K562 (cell line): ENCODE results near the gene RAB3GAP1. TPM values are rescaled to one million over a fixed set of nuclear protein-coding genes. Genes with fewer than 3 reads are reported as not detected.

Experiments used
- ATAC-seq: fragments of 200-7000 bp; cut with Tn5 transposase; 3 replicates; pipeline ENCODE4 v1.9.1; 2020; ENCODE audit warnings: moderate library complexity
- BruUV-seq: library from RNA; stranded (reverse); fragments of 400-500 nt; replicated peaks from 2 replicates; lab custom pipeline; 2021; lab: Mats Ljungman, UMichigan
- CTCF ChIA-PET: fragments of 300-600 bp; formaldehyde crosslinking; extraction: SDS; loops from one replicate; lab custom pipeline; 2021; ENCODE audit warnings: low intra/inter-chr PET ratio; lab: Yijun Ruan, JAX
- POLR2A ChIA-PET: fragments of 300-600, 350-650 bp; sonication (Branson Sonifier 250); formaldehyde crosslinking; extraction: SDS; loops from one replicate; lab custom pipeline; 2021; ENCODE audit warnings: antibody characterized with exemption, inconsistent platforms; lab: Yijun Ruan, JAX
- DNase-seq, 4 experiments: peaks; one replicate each; pipeline versions ENCODE4 v3.0.0 to v3.0.0-alpha.2; 2011 to 2018; ENCODE audit warnings: low spot score in 3 of 4, mixed read lengths in 3 of 4; ENCODE audit errors: extremely low read depth in 1 of 4
- FAIRE-seq: peaks from 2 replicates; lab custom pipeline; 2011; peaks lifted over from hg19 to GRCh38; lab: Jason Lieb, UNC
- H2AFZ ChIP-seq: 2 replicates; pipeline ENCODE4 v1.6.0; 2011; ENCODE audit warnings: low read depth, low read length, control low read depth, inconsistent platforms
- H3K27ac ChIP-seq: fragments of 200-600 bp; 3 replicates; pipeline ENCODE4 v1.8.0; 2011; ENCODE audit warnings: low read depth, mild to moderate bottlenecking, control low read depth, inconsistent platforms, low read length, moderate library complexity, mixed read lengths; ENCODE audit errors: extremely low read depth
- H3K27me3 ChIP-seq, 2 experiments: fragments of 300-600 bp in 1 of 2; 2 replicates in 1 of 2; 3 replicates in 1 of 2; pipeline versions ENCODE4 v1.6.0 to v1.8.0; 2011; ENCODE audit warnings: inconsistent platforms in 2 of 2, low read length in 2 of 2, mild to moderate bottlenecking in 1 of 2, mixed read lengths in 1 of 2, moderate library complexity in 1 of 2; ENCODE audit not compliant: control insufficient read depth in 2 of 2, insufficient read depth in 2 of 2
- H3K36me3 ChIP-seq: fragments of 300-600 bp; 3 replicates; pipeline ENCODE4 v1.8.0; 2011; ENCODE audit warnings: mild to moderate bottlenecking, low read length, inconsistent platforms; ENCODE audit not compliant: control insufficient read depth, insufficient read depth
- H3K4me1 ChIP-seq, 2 experiments: fragments of 200-600 bp in 1 of 2; replicated peaks in 1 of 2; 2 replicates in 1 of 2; 3 replicates in 1 of 2; pipeline versions ENCODE4 v1.5.1 to v1.8.0; 2011; ENCODE audit warnings: inconsistent platforms in 2 of 2, low read length in 2 of 2, mild to moderate bottlenecking in 1 of 2, mixed read lengths in 1 of 2, moderate library complexity in 1 of 2; ENCODE audit not compliant: control insufficient read depth in 2 of 2, insufficient read depth in 2 of 2
- H3K4me2 ChIP-seq: 2 replicates; pipeline ENCODE4 v1.6.1; 2011; ENCODE audit warnings: low read length, control low read depth, inconsistent platforms, mixed read lengths; ENCODE audit not compliant: insufficient read depth
- H3K4me3 ChIP-seq: fragments of 200-600 bp; sonication (generic), shearing (Covaris generic); 2 replicates; pipeline ENCODE4 v1.5.1; 2016; ENCODE audit warnings: control low read depth, inconsistent platforms
- H3K79me2 ChIP-seq: fragments of 200-600 bp; 3 replicates; pipeline ENCODE4 v1.8.0; 2011; ENCODE audit warnings: low read length, inconsistent platforms; ENCODE audit not compliant: control insufficient read depth, insufficient read depth
- H3K9ac ChIP-seq, 2 experiments: 2 replicates each; pipeline versions ENCODE4 v1.6.0 to v1.6.1; 2011; ENCODE audit warnings: low read depth in 2 of 2, low read length in 2 of 2, control low read depth in 1 of 2, inconsistent platforms in 1 of 2, mild to moderate bottlenecking in 1 of 2, mixed read lengths in 1 of 2; ENCODE audit not compliant: insufficient read depth in 1 of 2
- H3K9me1 ChIP-seq: one replicate; pipeline ENCODE4 v1.6.0; 2011; ENCODE audit warnings: inconsistent platforms, mild to moderate bottlenecking, low read length, moderate library complexity; ENCODE audit not compliant: control insufficient read depth, insufficient read depth
- H3K9me3 ChIP-seq: replicated peaks from 2 replicates; pipeline ENCODE4 v1.5.1; 2011; ENCODE audit warnings: low read depth, low read length, inconsistent platforms; ENCODE audit not compliant: control insufficient read depth, insufficient read depth
- H4K20me1 ChIP-seq: replicated peaks from 2 replicates; pipeline ENCODE4 v1.6.1; 2011; ENCODE audit warnings: low read length, inconsistent platforms, mixed read lengths; ENCODE audit not compliant: control insufficient read depth, insufficient read depth
- CTCF ChIP-seq, 3 experiments: IDR thresholded peaks in 2 of 3; conservative IDR thresholded peaks in 1 of 3; 2 replicates each; pipeline ENCODE4 v1.5.1; 2011 to 2012; ENCODE audit warnings: low read length in 3 of 3, mild to moderate bottlenecking in 3 of 3, control low read depth in 2 of 3, improper control_type of control experiment in 1 of 3, inconsistent platforms in 1 of 3, low read depth in 1 of 3, mixed read lengths in 1 of 3, moderate library complexity in 1 of 3; ENCODE audit not compliant: insufficient read depth in 2 of 3
- HOXB6 ChIP-seq: fragments of 250-450 bp; sonication (Bioruptor Pico); IDR thresholded peaks from 2 replicates; pipeline ENCODE4 v1.5.1; 2022; ENCODE audit warnings: mild to moderate bottlenecking, borderline replicate concordance
- KHSRP ChIP-seq: fragments of 450-650 bp; IDR thresholded peaks from 2 replicates; pipeline ENCODE4 v1.6.1; 2017
- MBD1 ChIP-seq: fragments of 250-450 bp; sonication (Bioruptor Pico); IDR thresholded peaks from 2 replicates; pipeline ENCODE4 v1.8.0; 2022; ENCODE audit warnings: inconsistent platforms
- PATZ1 ChIP-seq: fragments of 250-450 bp; sonication (Bioruptor Pico); IDR thresholded peaks from 2 replicates; pipeline ENCODE4 v1.5.0; 2020; ENCODE audit warnings: mild to moderate bottlenecking, borderline replicate concordance
- SRSF7 ChIP-seq: fragments of 200-400 bp; formaldehyde crosslinking; optimal IDR thresholded peaks from 2 replicates; pipeline ENCODE3; 2017; ENCODE audit warnings: mild to moderate bottlenecking, low read depth, low read length
- TEAD2 ChIP-seq: fragments of 450-650 bp; IDR thresholded peaks from 2 replicates; pipeline ENCODE4 v1.6.1; 2016; ENCODE audit warnings: missing genetic modification characterization, control low read depth, missing compliant biosample characterization
- ZFP30 ChIP-seq: fragments of 250-450 bp; sonication (Bioruptor Pico); IDR thresholded peaks from 2 replicates; pipeline ENCODE4 v1.8.0; 2022; ENCODE audit warnings: moderate library complexity, mild to moderate bottlenecking, inconsistent platforms, borderline replicate concordance
- ZNF445 ChIP-seq: fragments of 250-450 bp; sonication (Bioruptor Pico); IDR thresholded peaks from 2 replicates; pipeline ENCODE4 v1.4.0; 2020; ENCODE audit warnings: low read depth, mild to moderate bottlenecking, moderate library complexity
- WGBS: fragments of 100-300 bp; shearing (Covaris generic); methylation state at CpG from one replicate; pipeline ENCODE4 v1.1.6; 2016; ENCODE audit warnings: low coverage, mixed read lengths; ENCODE audit not compliant: insufficient coverage; ENCODE audit errors: missing lambda C conversion rate; 5-methylcytosine and 5-hydroxymethylcytosine counted together
- in situ Hi-C: fragments of 300-500 bp; cut with MboI; formaldehyde crosslinking; loops from 4 replicates; pipeline ENCODE4 v1.15.0; 2018; ENCODE audit warnings: inconsistent platforms, mixed read lengths
- intact Hi-C: fragments of 100-400 bp; cut with micrococcal nuclease; formaldehyde crosslinking; loops from 2 replicates; pipeline ENCODE4 v1.14.2; 2022
- polyA plus RNA-seq, 8 experiments: library from polyadenylated mRNA; depleted of rRNA in 4 of 8; stranded (reverse) in 5 of 8; unstranded in 3 of 8; fragments of >200 nt; fragmentation: Nextera tagmentation in 2 of 8; fragmentation: Illumina TruSeq in 1 of 8; extraction: Ambion mirVana in 2 of 8; extraction: Trizol in 1 of 8; gene quantifications; 2 replicates each; pipeline versions ENCODE4 v1.2.1 to v1.2.3, GENCODE V29; 2011 to 2014; ENCODE audit warnings: inconsistent platforms in 1 of 8, missing spikeins in 1 of 8
- total RNA-seq, 7 experiments: library from RNA; depleted of rRNA in 6 of 7; stranded (reverse); fragments of >200 nt in 6 of 7; fragmentation: Illumina TruSeq in 2 of 7; extraction: Trizol in 2 of 7; gene quantifications; 2 replicates each; pipeline versions ENCODE4 v1.2.1 to v1.2.3, GENCODE V29; 2011 to 2021; ENCODE audit warnings: low replicate concordance in 1 of 7
- TF ChIP-seq, protein P1 (sequence below): sonication (generic); formaldehyde crosslinking; IDR thresholded peaks from 2 replicates; pipeline ENCODE4 v1.8.0; 2022; ENCODE audit warnings: missing genetic modification reagents, mild to moderate bottlenecking, borderline replicate concordance
- TF ChIP-seq, protein P2 (sequence below): fragments of 250-450 bp; sonication (Bioruptor Pico); IDR thresholded peaks from 2 replicates; pipeline ENCODE4 v1.8.0; 2021; ENCODE audit warnings: mild to moderate bottlenecking, moderate library complexity

RAB3GAP1 gene
- total and polyA plus RNA-seq, 9 of the 15 experiments (the other 6 are each of a cell fraction or from before 2014, with no cell fraction given), result 15.5 to 48.6 (median 33.0) TPM

DNA sequence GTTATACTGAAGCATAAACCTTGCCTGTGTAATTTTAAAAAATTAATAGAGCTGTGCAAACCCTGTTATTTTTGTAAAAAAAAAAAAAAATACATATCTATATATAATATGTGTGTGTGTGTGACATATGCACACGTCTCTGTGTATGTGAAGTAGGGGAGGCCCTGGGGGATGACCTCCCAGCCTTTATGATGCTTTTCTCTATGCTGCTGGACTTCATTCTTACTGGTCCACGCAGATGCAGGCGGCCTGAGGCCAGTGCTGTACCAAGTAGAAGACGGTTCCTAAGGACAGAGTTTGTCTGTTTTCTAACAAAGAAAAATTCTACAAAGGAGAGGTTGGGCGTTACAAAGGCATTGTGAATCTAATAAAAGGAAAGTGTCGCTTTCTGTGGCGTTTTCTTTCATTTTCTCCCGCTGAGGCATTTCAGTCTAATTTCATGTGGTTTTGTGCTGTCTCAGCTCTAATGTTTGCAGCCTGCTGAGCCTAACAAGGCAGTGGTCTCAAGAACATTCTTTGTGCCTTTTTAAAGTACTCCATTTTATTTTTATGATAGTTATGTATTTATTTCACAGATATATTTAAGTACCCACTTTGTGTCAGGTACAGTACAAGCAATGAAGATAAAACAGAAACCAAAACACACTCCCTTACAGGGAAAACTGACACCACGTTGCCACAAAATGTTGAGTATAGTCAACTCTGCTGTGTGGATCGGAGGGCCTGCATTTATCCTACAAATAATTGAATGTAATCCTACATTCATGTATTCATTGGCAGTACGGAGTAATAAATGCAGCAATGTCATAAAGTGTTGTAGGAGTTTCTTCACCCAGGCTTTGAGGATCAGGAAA lies 118.0 kb downstream of the RAB3GAP1 start:
- no TSS peak for BruUV-seq
- intact Hi-C loops, result loop anchor here (10.0 kb wide), 1 partner anchor 165 kb away; no protein-coding TSS in a partner anchor
- H3K27me3 ChIP-seq, result no peaks in the 10 kb centered on the region
- H3K4me1 ChIP-seq, result no peaks in the 10 kb centered on the region
- ChIA-PET POLR2A (no interaction called here), CTCF (no interaction called here)
- in situ Hi-C loops, result no loop called here
- 93% methylated on average over 11 of the region's 11 CpGs for WGBS
- no peaks in the 10 kb centered on the region for H3K9me3 ChIP-seq
- H3K9me1 ChIP-seq, result peaks cover 2% of the 10 kb centered on the region
- H4K20me1 ChIP-seq, result no peaks in the 10 kb centered on the region
- no peak overlapping the region for H2AFZ ChIP-seq
- no peak overlapping the region for H3K9ac ChIP-seq
- FAIRE-seq (no peak), DNase-seq (no peak), ATAC-seq (no peak)
- no peaks in the 10 kb centered on the region for H3K79me2 ChIP-seq
- H3K27ac ChIP-seq, result no peak overlapping the region
- H3K4me2 ChIP-seq, result no peak overlapping the region
- H3K4me3 ChIP-seq, result no peak overlapping the region
- H3K36me3 ChIP-seq, result peaks cover 44% of the 10 kb centered on the region
- TF ChIP-seq HOXB6 (no peak), PATZ1 (CRISPR knock-in tag) (no peak), ZNF445 (CRISPR knock-in tag) (no peak), CTCF (IDR thresholded peaks at IDR 0.05 in 2 of 3, conservative IDR thresholded peaks at IDR 0.05 in 1 of 3; ENCODE audit: insufficient read depth in 2 of 3, low read depth in 1 of 3, low read length in 3 of 3) (no peak), KHSRP (no peak), MBD1 (CRISPR knock-in tag) (no peak), ZFP30 (CRISPR knock-in tag) (no peak), SRSF7 (no peak), TEAD2 (tag) (no peak)
- TF ChIP-seq, protein P1, sequence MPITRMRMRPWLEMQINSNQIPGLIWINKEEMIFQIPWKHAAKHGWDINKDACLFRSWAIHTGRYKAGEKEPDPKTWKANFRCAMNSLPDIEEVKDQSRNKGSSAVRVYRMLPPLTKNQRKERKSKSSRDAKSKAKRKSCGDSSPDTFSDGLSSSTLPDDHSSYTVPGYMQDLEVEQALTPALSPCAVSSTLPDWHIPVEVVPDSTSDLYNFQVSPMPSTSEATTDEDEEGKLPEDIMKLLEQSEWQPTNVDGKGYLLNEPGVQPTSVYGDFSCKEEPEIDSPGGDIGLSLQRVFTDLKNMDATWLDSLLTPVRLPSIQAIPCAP (CRISPR knock-in tag), result no peak
- TF ChIP-seq, protein P2, sequence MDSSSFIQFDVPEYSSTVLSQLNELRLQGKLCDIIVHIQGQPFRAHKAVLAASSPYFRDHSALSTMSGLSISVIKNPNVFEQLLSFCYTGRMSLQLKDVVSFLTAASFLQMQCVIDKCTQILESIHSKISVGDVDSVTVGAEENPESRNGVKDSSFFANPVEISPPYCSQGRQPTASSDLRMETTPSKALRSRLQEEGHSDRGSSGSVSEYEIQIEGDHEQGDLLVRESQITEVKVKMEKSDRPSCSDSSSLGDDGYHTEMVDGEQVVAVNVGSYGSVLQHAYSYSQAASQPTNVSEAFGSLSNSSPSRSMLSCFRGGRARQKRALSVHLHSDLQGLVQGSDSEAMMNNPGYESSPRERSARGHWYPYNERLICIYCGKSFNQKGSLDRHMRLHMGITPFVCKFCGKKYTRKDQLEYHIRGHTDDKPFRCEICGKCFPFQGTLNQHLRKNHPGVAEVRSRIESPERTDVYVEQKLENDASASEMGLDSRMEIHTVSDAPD, result no peak
